Right forelimb (tissue), 1 donor: ENCODE measurements around the gene COL19A1.
"Not testable (repeated sequence)": the region's sequence is repeated elsewhere in the genome, so short reads cannot be mapped to it uniquely, and the experiment has no call there.

Experiments used
- DNase-seq: peaks from one replicate; pipeline ENCODE4 v3.0.0-alpha.2; 2018

COL19A1 gene

DNA sequence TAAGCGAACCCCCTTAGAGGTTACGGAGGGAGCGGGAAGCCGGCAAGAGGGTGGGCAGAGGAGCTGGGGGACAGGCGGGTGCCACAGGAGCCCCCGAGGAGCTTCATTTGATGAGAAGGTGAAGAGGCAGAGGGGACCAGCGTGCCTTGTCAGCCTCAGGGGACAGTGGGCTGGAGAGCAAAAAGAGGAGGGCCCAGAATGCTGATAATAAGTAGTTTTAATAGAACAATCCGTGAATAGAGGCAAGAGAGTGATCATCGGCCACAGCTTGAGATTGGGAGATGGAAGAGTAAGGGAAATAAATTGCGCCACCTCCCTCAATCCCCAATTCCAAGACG is 1.3 kb downstream of the COL19A1 start:
- DNase-seq: no peak

DNA sequence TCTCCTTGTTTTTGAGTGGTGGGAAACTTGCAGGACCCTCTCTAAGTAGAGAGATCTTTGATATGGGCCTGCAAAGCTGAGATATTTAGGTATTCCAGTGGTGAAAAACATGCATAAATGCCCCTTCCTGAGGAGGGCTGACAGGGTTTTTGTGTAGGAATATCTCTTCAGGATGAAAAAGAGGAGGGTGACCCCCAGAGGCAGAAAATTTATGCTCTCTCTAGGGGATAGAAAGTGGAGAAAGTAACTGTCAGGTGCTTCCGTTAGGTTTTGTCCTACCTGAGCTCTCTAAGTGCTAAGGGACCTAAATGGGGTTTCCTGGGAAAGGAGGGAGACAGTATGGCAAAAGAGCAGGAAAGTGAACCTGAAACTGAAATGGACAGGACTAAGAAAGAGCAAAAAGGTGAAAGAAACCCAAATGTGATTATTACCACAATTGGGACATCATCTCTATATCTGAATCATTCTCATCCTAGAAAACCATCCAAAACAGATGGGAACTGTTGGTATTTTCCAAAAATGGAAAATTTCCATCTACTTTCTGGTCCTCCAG is 2.0 kb downstream of the COL19A1 start:
- DNase-seq: no peak

DNA sequence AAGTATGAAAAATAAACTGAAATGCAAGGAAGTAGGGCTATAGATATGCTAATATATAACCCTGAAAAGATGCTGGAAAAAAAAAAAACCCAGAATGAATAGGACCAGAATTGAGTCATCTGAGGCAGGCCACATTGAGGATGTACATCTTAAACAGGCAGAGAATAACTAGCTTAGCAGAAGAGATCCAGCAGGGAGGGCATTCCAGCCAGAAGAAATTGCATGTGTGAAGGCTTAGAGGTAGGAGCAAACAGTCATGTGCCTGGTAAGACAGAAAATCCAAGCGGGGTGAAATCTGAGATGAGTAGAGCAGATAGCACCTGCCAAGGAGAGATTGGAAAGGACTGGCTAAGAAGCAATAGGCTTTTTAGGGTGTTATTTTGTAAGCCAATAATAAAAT is 2.6 kb downstream of the COL19A1 start:
- no peak for DNase-seq

DNA sequence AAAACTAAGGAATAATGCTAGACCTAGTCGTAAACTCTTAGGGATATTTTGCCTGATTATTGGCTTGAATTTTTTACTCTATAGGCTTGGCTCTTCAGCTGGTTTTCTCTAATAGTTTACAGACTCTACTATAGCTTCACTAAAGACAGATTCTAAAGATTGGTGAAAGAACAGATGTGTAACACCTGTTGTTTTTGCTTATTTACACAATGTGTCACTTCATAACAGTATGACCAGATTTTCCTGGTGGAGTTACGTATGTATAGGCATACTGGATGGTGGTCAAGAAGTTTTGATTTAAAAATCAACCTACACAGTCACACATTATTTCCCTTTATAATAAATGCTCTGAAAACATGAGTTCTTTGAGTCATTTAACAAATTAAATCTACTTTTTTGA is 4.8 kb downstream of the COL19A1 start:
- DNase-seq: no peak

DNA sequence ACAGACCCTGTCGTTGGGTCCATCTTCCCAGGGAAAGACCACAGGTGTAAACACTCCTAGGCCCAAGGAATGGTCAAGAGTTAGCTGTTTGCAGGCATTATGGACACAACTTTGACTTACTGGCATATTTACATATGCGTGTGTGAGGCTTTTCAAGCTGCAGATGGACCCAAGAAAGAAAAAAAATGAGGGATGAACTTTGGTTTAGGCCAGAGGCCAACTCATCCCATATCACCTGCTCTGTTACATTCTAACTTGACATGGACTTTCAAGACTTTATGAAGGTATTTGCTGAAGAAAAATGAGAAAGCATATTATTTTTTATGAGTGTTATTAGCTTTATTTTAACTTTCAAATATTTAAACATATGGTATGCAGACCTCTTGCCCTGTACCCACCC is 6.9 kb downstream of the COL19A1 start:
- no peak for DNase-seq

DNA sequence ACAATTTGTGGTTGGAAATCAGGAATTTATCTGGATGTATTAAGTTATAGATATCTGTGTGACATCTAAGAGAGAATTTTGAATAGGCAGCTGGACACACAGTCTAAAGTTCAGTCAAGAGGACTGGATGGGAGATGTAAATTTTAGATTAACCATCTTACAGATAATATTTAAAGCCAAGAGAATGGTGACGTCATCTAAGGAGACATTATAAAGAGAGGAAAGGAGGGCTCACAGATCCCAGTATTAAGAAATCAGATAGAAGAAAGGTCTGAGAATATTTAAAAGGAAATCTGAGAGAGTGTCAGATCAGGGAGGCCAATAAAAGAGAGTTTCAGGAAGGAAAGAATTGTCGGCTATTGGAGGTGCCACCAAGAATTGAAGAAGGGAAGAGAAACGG is 9.4 kb downstream of the COL19A1 start:
- DNase-seq: no peak

DNA sequence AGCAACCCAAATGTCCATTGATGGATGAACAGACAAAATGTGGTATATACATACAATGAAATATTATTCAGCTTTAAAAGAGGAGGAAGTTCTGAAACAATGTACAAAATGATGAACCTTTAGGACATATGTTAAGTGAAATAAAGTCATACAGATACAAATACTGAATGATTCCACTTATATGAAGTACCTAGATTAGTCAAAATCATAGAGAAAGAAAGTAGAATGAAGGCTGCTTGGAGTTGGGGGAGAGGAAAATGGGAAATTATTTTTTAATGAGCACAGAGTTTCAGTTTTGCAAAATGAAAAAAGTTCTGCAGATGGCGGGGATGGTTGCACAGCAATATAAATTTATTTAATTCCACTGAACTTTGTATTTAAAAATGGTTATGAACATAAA is 12.4 kb downstream of the COL19A1 start:
- no peak for DNase-seq

DNA sequence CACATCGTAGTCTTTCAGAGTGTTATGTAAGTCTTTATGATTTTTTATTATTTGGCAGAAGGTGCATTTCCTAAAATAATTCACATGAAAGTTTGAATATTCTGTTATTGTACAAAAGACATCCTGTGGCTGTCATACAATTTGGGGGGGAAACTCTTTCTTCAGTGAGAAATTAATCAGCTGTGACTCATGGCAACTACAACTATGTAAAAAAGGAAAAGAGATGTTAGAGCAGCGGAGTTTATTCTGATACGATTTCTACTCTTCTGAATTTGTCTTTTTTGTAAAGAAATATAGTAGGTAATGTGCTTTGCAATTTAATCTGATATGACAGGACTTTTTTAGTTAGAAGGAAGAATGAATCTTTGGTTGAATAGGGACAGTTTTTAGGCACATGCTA is 14.2 kb downstream of the COL19A1 start:
- DNase-seq: no peak

DNA sequence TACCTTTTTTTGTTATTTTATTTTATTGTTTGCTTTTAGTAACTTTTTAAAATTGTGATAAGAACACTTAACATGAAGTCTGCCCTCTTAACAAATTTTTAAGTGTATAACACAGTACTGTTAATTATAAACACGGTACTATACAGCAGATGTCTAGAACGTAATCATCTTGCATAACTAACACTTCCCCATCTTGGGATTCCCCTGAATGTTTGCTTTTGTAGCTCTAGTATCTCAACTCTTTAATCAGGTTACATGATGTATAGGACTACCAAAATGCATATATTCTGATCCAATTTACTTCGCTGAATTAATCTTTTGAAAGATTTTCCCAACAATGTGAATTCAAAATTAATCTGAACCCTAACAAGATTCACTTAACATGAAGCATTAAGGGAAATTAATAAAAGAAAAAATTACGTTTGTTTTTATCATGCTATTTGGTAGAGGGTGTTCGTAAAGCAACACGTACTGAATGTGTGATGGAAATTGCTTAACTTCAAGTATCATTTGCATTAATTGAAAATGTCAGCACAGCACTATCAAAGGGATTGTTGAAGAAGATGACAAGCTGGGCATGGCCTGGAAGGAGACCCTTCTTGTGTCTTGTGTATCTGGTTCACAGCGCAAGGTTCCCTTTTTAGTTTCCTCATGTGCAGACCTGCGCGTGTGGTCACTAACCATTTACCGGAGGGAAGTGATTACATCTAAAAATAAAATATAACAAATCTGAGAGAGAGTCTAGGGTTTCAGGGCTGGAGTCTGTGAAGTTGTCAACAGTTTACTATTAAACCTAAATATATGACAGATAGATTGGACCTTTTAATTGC is 15.2 kb downstream of the COL19A1 start:
- DNase-seq: no peak

DNA sequence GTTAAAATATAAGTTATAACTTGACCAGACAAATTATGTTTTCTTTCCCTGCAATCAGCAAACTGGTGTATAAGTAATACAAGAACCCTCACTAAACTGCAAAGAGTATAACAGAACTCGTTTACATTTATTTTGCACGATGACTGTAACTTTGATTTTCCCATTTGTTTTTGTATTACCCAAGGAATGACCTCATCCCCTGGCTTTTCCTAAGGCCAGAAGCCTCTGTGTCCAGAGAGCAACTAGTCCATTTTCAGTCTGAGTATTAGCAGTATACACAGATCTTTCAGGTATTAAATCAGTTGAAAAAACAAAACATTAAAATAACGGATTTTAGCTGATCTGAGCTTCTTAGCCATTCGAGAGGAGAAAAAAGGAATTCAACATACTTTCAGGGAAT is 17.2 kb downstream of the COL19A1 start:
- DNase-seq: no peak

DNA sequence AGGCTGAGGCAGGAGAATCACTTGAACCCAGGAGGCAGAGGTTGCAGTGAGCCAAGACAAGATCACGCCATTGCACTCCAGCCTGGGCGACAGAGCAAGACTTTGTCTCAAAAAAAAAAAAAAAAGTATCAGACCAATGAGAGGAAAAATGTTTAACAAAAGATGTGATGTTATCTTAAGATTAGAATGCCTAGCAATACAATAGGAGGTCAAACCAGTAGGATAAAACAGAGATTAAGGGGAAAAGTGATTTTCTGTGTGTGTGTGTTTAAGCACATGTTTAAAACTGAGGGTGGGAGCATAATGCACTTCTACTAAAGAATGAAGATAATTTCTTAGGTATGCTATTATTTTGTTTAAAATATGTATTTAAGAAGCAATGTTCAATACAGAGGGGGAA is 17.9 kb downstream of the COL19A1 start:
- no peak for DNase-seq

DNA sequence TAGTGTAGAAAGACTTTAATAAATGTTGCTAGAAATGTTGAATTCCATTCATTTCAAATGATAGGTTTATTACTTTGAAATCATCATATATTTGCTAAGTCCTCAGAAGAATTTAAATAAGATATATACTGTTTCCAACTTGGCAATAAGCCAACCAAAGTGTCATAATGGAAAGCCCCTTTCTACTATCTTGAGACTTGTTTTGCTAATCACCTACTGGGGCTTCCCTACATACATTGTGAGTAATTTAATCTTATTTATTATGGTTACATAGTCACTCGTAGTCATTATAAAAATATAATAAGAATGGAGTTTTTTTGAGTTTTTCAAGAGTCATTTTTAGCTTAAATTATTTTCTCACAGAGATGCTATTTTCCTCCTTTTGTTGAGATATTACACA is 20.7 kb downstream of the COL19A1 start:
- DNase-seq: no peak

DNA sequence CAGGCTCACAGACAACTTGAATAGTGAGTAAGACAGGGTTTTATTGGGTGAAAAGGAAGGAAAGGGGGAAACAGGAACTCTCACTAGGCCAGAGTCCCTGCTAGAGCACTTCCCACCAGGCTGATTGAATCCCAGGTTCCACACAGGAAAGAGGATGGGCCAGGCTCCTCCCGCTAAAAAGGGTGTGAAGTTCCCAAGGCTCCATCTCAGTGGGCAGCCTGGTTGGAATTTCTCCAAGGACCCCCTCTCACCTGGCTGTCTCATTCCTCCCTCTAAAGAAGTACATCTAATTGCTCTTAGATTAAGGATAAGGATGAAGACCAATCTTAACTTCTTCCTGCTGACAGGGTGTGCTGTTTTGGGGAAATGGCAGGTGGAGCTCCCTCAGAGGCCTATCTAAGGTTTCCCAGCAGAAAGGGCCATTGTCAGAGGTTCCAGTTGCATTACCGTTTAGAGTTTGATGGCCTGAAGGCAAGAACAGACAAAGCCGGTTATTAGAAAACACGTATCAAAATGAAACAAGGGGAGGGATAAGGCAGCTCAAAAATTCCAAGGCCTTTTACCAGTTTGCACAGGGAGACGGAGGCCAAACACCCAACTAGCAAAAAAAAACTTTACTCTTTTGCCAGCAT is 21.5 kb downstream of the COL19A1 start:
- DNase-seq: no peak

DNA sequence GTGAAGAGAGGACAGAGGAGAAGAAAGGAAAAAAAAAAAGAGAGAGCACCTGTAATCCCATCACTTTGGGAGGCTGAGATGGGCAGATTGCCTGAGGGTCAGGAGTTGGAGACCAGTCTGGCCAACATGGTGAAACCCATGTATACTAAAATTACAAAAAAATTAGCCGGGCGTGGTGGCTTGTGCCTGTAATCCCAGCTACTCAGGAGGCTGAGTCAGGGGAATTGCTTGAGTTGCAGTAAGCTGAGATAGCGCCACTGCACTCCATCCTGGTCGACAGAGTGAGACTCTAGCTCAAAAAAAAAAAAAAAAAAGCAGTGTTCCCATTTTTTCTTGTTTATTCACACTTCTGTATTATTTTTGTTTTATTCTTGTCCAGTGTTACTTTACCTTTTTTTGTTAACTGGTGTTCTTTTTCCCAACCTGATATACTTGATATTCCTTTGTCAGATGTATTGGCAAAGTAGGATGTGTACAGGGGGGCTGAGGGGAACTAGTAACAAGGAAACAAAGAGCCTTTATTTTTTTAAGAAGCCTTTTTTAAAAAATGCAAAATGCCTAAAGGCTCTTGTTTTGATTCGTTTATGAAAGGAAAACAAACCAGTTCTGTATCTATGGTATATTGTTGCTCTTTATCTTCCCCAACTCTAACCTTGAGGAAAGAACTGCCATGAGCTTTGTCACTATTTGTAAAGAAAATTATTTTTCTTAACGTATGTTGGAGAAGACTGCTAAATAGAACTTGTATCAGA is 22.3 kb downstream of the COL19A1 start:
- DNase-seq: no peak

DNA sequence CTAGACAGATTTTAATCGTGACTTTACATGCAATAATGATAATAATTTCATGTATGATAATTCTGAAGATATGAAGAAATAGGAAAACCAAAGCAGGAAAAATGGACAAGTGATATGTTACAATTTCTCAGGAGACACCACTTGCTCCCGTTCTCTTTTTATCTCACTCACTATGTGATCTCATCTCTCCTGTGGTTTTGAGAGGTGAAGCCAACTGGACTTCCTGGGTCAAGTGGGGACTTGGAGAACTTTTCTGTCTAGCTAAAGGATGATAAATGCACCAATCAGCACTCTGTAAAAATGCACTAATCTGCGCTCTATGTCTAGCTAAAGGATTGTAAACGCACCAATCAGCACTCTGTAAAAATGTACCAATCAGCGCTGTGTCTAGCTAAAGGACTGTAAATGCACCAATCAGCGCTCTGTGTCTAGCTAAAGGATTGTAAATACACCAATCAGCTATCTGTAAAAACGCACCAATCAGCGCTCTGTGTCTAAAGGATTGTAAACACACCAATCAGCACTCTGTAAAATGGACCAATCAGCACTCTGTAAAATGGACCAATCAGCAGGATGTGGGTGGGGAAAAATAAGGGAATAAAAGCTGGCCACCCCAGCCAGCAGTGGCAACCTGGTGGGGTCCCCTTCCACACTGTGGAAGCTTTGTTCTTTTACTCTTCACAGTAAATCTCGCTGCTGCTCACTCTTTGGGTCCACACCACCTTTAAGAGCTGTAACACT is 23.0 kb downstream of the COL19A1 start:
- not testable (repeated sequence) for DNase-seq

DNA sequence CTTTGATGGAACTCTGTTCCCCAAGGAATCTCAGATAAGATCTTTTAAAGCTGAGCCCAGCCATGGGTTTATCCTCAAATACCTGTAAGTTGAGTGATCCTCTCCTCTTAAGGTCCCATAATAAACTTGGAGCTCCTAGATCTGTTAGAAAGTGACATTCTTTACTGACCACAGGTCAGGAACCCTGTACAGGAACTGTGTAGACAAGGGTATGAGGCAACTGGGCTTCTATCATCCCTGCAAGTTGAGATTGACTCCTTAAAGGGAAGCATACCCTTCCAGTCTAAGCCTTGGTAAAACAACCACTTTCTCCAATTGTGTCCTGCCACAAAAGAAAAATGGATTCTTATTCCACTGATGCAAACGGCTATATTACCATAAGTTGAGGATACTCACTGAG is 26.2 kb downstream of the COL19A1 start:
- DNase-seq: not testable (repeated sequence)

DNA sequence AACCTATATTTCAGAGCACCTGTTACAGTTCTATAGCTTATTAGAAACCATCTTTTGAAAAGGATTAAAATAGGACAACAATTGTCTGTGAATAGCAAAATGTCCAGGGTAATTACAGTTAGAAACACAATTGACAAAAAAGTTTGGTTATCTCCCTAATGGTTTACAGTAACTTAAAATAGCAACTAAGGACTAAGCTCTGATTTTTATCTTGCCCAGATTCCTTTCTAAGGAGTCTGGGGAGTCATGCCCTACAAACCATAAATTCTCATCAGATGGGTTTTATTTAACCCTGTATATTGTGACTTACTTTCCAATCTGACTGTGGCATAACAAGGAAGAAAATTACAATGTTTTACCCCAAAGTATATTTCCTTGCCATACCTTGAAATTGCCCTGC is 26.9 kb downstream of the COL19A1 start:
- not testable (repeated sequence) for DNase-seq

DNA sequence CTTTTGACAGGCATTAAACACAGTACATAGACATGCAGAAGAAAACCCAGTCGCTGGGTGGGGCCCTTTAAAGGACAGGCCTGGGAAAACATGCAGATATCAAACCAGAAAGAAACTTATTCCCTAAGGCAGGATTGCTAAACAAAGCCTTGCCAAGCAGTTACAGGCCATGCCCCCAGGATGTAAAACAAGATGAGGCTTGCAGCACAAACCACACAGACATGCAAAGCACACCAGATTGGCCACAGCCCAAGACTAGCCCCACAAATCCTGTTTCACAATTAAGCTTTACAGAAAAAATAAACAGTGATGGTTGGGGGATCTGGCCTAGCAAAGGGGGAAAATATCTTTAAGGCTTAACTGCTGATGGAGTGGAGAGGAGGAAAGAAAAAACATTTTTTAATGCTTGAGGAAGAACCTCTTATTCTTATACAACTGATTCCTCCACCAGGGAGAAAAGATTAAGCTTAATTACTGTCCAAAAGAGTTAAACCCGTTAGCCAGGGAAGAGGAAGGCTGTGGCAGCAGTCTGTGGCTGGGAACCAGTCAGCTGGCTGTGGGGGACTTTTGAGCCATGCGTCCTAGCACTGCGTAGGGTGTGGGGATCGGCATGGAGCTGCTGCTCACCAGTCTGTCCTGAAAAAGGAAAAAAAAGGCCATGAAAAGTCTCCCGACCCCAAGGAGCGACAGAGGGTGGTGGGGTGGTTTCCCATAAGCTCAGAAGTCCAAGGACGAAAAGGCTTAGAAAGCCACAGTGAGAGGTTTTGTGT is 28.4 kb downstream of the COL19A1 start:
- DNase-seq: no peak

DNA sequence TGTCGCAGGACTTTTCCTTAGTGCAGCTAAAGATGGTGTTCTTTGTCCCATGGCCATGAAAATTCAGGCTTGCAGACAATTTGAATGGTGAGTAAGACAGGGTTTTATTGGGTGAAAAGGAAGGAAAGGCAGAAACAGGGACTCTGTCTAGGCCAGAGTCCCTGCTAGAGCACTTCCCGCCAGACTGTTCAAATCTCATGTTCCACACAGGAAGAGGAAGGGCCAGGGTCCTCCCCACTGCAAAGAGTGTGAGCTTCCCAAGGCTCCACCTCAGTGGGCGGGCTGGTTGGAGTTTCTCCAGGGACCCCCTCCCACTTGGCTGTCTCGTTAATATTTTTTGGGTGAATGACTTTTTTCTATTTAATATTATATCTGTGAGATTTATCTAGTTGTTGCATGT is 29.0 kb downstream of the COL19A1 start:
- no peak for DNase-seq

DNA sequence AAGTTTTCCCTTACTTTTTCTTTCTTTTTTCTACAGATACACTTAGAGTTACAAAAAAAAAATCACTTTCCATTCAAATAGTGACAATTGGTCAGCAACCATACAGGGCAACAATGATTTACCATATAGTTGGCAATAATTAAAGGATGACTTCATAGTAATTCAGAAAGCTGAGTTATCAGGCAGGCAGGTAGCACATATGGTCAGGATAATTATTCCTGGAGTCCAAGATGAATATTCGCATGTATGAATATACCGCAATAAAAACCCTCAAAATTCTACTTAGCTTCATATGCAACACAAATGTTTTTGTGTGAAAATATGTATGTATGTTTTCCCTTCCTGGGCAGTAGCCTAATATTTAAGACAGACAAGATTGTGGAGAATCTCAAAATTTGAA is 34.5 kb downstream of the COL19A1 start:
- DNase-seq: no peak

DNA sequence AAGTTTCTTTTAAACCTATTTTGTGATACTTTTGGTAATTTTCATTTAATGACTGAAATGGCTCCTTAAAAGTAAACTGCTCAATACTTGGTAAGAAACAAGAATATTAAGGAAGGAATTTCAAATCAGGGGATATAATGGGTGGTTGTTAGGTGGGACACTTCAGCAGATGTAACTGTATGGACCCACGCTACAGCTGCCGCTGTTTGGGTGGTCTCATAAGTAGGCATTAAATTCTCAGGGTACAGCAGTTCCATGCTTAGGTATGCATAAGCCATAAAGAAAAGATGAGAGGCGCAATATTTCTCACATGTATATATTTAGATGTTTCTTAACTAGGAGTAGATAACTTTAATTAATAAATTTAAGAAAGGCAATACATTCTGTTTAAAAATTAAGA is 35.0 kb downstream of the COL19A1 start:
- DNase-seq: no peak

DNA sequence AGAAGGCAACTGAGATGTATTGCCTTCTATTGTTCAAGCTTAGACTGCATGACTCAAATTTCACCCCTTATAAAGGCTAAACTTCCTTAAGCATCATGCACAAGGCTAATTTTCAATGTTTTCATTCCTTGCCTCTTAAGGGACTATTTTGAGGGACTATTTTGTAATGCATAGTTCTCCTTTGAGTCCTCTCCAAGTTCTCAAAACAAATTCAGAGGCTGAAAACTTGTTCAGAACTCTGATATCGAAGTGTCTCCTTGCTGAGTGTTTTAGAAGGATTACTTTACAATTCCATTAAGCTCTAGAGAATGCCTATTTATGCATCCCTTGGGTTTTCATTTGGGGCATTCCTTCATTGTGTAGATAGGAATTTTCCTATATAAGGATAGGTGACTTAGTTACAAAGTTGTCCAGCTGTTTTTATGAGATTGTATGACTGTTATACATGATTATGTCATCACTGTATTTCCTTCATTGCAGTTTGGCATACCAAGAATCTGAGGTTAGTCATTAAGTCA is 41.7 kb downstream of the COL19A1 start:
- no peak for DNase-seq
